PFSK-1 (cell line): Measurements from ENCODE around the gene FBXO33.

Experiments
- FOXP2 ChIP-seq: optimal IDR thresholded peaks from 2 replicates; pipeline ENCODE3; 2011; ENCODE audit warnings: borderline replicate concordance, control low read depth, inconsistent platforms; ENCODE audit not compliant: insufficient read depth; ENCODE audit errors: extremely low read length, extremely low read depth
- POLR2AphosphoS5 ChIP-seq: IDR thresholded peaks from 2 replicates; pipeline ENCODE4 v1.6.1; 2012; ENCODE audit warnings: low read depth, mild to moderate bottlenecking, control low read depth, low read length, moderate library complexity
- REST ChIP-seq, 2 experiments: IDR thresholded peaks; 2 replicates each; pipeline versions ENCODE4 v1.6.1 to v1.8.0; 2011 to 2012; ENCODE audit warnings: low read depth in 2 of 2, low read length in 2 of 2, control low read depth in 1 of 2, inconsistent platforms in 1 of 2, mild to moderate bottlenecking in 1 of 2, moderate library complexity in 1 of 2; ENCODE audit not compliant: insufficient read depth in 1 of 2
- SIN3A ChIP-seq: IDR thresholded peaks from 2 replicates; pipeline ENCODE4 v1.6.1; 2012; ENCODE audit warnings: mild to moderate bottlenecking, low read length, moderate library complexity, borderline replicate concordance; ENCODE audit not compliant: insufficient read depth
- TAF1 ChIP-seq: IDR thresholded peaks from 2 replicates; pipeline ENCODE4 v1.6.1; 2012; ENCODE audit warnings: low read length, control low read depth, borderline replicate concordance; ENCODE audit not compliant: insufficient read depth

FBXO33 gene

GRCh38 chr14:39406560-39406959 lies 25.7 kb downstream of the FBXO33 start:
- no peak for TF ChIP-seq REST (IDR thresholded peaks at IDR 0.05; ENCODE audit: insufficient read depth in 1 of 2, low read depth in 2 of 2, low read length in 2 of 2)
- TF ChIP-seq FOXP2: no peak
- TF ChIP-seq TAF1: no peak
- no peak for TF ChIP-seq POLR2AphosphoS5
- TF ChIP-seq SIN3A: no peak

GRCh38 chr14:39398382-39398781 lies 33.9 kb downstream of the FBXO33 start:
- no peak for TF ChIP-seq SIN3A
- TF ChIP-seq FOXP2: no peak
- TF ChIP-seq REST (IDR thresholded peaks at IDR 0.05; ENCODE audit: insufficient read depth in 1 of 2, low read depth in 2 of 2, low read length in 2 of 2): no peak
- TF ChIP-seq TAF1: no peak
- no peak for TF ChIP-seq POLR2AphosphoS5

- TF ChIP-seq POLR2AphosphoS5: no peak
- no peak for TF ChIP-seq TAF1
- no peak for TF ChIP-seq FOXP2
- TF ChIP-seq SIN3A: no peak
- TF ChIP-seq REST (IDR thresholded peaks at IDR 0.05; ENCODE audit: insufficient read depth in 1 of 2, low read depth in 2 of 2, low read length in 2 of 2): no peak
Measured at GRCh38 chr14:39396448-39396847, 35.8 kb downstream of the FBXO33 start.

- TF ChIP-seq FOXP2: no peak
- no peak for TF ChIP-seq SIN3A
- TF ChIP-seq REST (IDR thresholded peaks at IDR 0.05; ENCODE audit: insufficient read depth in 1 of 2, low read depth in 2 of 2, low read length in 2 of 2): no peak
- TF ChIP-seq POLR2AphosphoS5: no peak
- no peak for TF ChIP-seq TAF1
Measured at GRCh38 chr14:39395555-39396254, 36.5 kb downstream of the FBXO33 start.

- no peak for TF ChIP-seq POLR2AphosphoS5
- TF ChIP-seq FOXP2: no peak
Measured at GRCh38 chr14:39393289-39393688, 38.9 kb downstream of the FBXO33 start.
